HepG2 (cell line): ENCODE measurements around the gene LUM. TPM values are rescaled to one million over a fixed set of nuclear protein-coding genes. Genes with fewer than 3 reads are reported as not detected.

ENCODE experiments used
- ATAC-seq: fragments of 200-7000 bp; cut with Tn5 transposase; 3 replicates; pipeline ENCODE4 v1.9.1; 2020; ENCODE audit warnings: mild to moderate bottlenecking, moderate library complexity
- BruUV-seq: library from RNA; stranded (reverse); fragments of 400-500 nt; replicated peaks from 2 replicates; lab custom pipeline; 2021; lab: Mats Ljungman, UMichigan
- CTCF ChIA-PET: fragments of 300-600 bp; formaldehyde crosslinking; extraction: SDS; loops from one replicate; lab custom pipeline; 2021; ENCODE audit warnings: low total read pairs, inconsistent platforms, low intra/inter-chr PET ratio; lab: Yijun Ruan, JAX
- POLR2A ChIA-PET: fragments of 350-600 bp; sonication (Branson Sonifier 250); formaldehyde crosslinking; loops from one replicate; lab custom pipeline; 2020; ENCODE audit warnings: antibody characterized with exemption, inconsistent platforms; lab: Yijun Ruan, JAX
- DNase-seq: peaks from one replicate; pipeline ENCODE4 v3.0.0-alpha.2; 2015; ENCODE audit warnings: low spot score
- FAIRE-seq: peaks from 3 replicates; lab custom pipeline; 2011; peaks lifted over from hg19 to GRCh38; lab: Jason Lieb, UNC
- H2AFZ ChIP-seq: one replicate; pipeline ENCODE4 v1.6.1; 2011; ENCODE audit warnings: low read length, inconsistent platforms
- H3K27ac ChIP-seq: fragments of 300-600 bp; 3 replicates; pipeline ENCODE4 v1.8.0; 2011; ENCODE audit warnings: mixed run types, mild to moderate bottlenecking, mixed read lengths, low read length, inconsistent platforms; ENCODE audit not compliant: insufficient read depth; ENCODE audit errors: extremely low read length
- H3K27me3 ChIP-seq, 2 experiments: fragments of 200-600 bp in 1 of 2; 2 replicates in 1 of 2; 3 replicates in 1 of 2; pipeline versions ENCODE4 v1.6.0 to v1.8.0; 2011; ENCODE audit warnings: low read length in 2 of 2, mild to moderate bottlenecking in 2 of 2, moderate library complexity in 2 of 2, inconsistent platforms in 1 of 2; ENCODE audit not compliant: insufficient read depth in 2 of 2, control insufficient read depth in 1 of 2
- H3K36me3 ChIP-seq, 2 experiments: fragments of 200-600 bp in 1 of 2; replicated peaks in 1 of 2; 2 replicates in 1 of 2; 3 replicates in 1 of 2; pipeline versions ENCODE4 v1.5.1 to v1.8.0; 2011; ENCODE audit warnings: low read length in 2 of 2, inconsistent platforms in 1 of 2; ENCODE audit not compliant: insufficient read depth in 2 of 2, control insufficient read depth in 1 of 2
- H3K4me1 ChIP-seq: 2 replicates; pipeline ENCODE4 v1.5.1; 2012; ENCODE audit warnings: low read length, inconsistent platforms; ENCODE audit not compliant: insufficient read depth
- H3K4me2 ChIP-seq: 2 replicates; pipeline ENCODE4 v1.6.0; 2011; ENCODE audit warnings: low read depth, low read length, inconsistent platforms
- H3K4me3 ChIP-seq, 3 experiments: fragments of 200-600 bp in 1 of 3; sonication (generic), shearing (Covaris generic) in 1 of 3; replicated peaks in 1 of 3; 2 replicates each; pipeline ENCODE4 v1.5.1; 2011 to 2016; ENCODE audit warnings: low read length in 3 of 3, inconsistent platforms in 2 of 3, low read depth in 2 of 3, mild to moderate bottlenecking in 2 of 3, control low read depth in 1 of 3, mixed read lengths in 1 of 3; ENCODE audit not compliant: insufficient read depth in 1 of 3
- H3K79me2 ChIP-seq: one replicate; pipeline ENCODE4 v1.6.1; 2011; ENCODE audit warnings: low read length, inconsistent platforms; ENCODE audit not compliant: insufficient read depth
- H3K9ac ChIP-seq: 2 replicates; pipeline ENCODE4 v1.6.0; 2011; ENCODE audit warnings: mild to moderate bottlenecking, low read depth, low read length, inconsistent platforms; ENCODE audit not compliant: insufficient read depth
- H3K9me3 ChIP-seq: 2 replicates; pipeline ENCODE4 v1.5.1; 2012; ENCODE audit warnings: mild to moderate bottlenecking, low read length
- H4K20me1 ChIP-seq: 2 replicates; pipeline ENCODE4 v1.6.0; 2011; ENCODE audit warnings: inconsistent platforms, mild to moderate bottlenecking, low read length, moderate library complexity; ENCODE audit not compliant: insufficient read depth
- FIP1L1 ChIP-seq: fragments of 200-400 bp; formaldehyde crosslinking; IDR thresholded peaks from 2 replicates; pipeline ENCODE4 v1.6.1; 2018; ENCODE audit warnings: low read depth, mild to moderate bottlenecking, low read length, moderate library complexity, borderline replicate concordance; ENCODE audit not compliant: insufficient read depth
- FOXP1 ChIP-seq, 2 experiments: fragments of 450-650 bp in 1 of 2; IDR thresholded peaks; 2 replicates each; pipeline ENCODE4 v1.6.1; 2017 to 2018; ENCODE audit warnings: antibody characterized with exemption in 1 of 2
- HDAC1 ChIP-seq: sonication (generic); formaldehyde crosslinking; IDR thresholded peaks from 2 replicates; pipeline ENCODE4 v1.5.1; 2020; ENCODE audit warnings: mild to moderate bottlenecking, missing genetic modification reagents
- JARID2 ChIP-seq: sonication (generic); formaldehyde crosslinking; IDR thresholded peaks from 2 replicates; pipeline ENCODE4 v1.8.1; 2023; ENCODE audit warnings: missing genetic modification reagents, inconsistent platforms; ENCODE audit not compliant: insufficient replicate concordance
- MAFF ChIP-seq: IDR thresholded peaks from 2 replicates; pipeline ENCODE4 v1.6.1; 2011; ENCODE audit warnings: low read depth, low read length, improper control_type of control experiment
- MAFG ChIP-seq: sonication (generic); formaldehyde crosslinking; IDR thresholded peaks from 2 replicates; pipeline ENCODE4 v1.5.1; 2020; ENCODE audit warnings: mild to moderate bottlenecking, missing genetic modification reagents
- PAWR ChIP-seq: sonication (generic); formaldehyde crosslinking; IDR thresholded peaks from 2 replicates; pipeline ENCODE4 v1.4.0; 2020; ENCODE audit warnings: missing genetic modification reagents, mild to moderate bottlenecking, borderline replicate concordance
- RFX3 ChIP-seq: IDR thresholded peaks from 2 replicates; pipeline ENCODE4 v1.6.1; 2016; ENCODE audit warnings: missing biosample characterization, missing genetic modification reagents
- TARDBP ChIP-seq: sonication (generic); formaldehyde crosslinking; IDR thresholded peaks from 2 replicates; pipeline ENCODE4 v1.8.0; 2022; ENCODE audit warnings: mild to moderate bottlenecking, missing genetic modification reagents
- ZFP36 ChIP-seq: fragments of 150-350 bp; IDR thresholded peaks from 2 replicates; pipeline ENCODE4 v1.6.1; 2018; ENCODE audit warnings: borderline replicate concordance, low read length, low read depth; ENCODE audit not compliant: partially characterized antibody
- ZNF17 ChIP-seq: sonication (generic); formaldehyde crosslinking; IDR thresholded peaks from 2 replicates; pipeline ENCODE4 v1.5.0; 2020; ENCODE audit warnings: mild to moderate bottlenecking, missing genetic modification reagents
- ZNF337 ChIP-seq: sonication (generic); formaldehyde crosslinking; IDR thresholded peaks from 2 replicates; pipeline ENCODE4 v1.5.1; 2020; ENCODE audit warnings: missing genetic modification reagents, low read depth, mild to moderate bottlenecking, borderline replicate concordance
- ZNF772 ChIP-seq: sonication (generic); formaldehyde crosslinking; IDR thresholded peaks from 2 replicates; pipeline ENCODE4 v1.5.0; 2020; ENCODE audit warnings: mild to moderate bottlenecking, missing genetic modification reagents
- ZNF784 ChIP-seq: sonication (generic); formaldehyde crosslinking; IDR thresholded peaks from 2 replicates; pipeline ENCODE4 v1.5.1; 2020; ENCODE audit warnings: missing genetic modification reagents, mild to moderate bottlenecking, borderline replicate concordance
- ZNF878 ChIP-seq: sonication (generic); formaldehyde crosslinking; IDR thresholded peaks from 2 replicates; pipeline ENCODE4 v1.8.1; 2023; ENCODE audit warnings: mild to moderate bottlenecking, missing genetic modification reagents, moderate library complexity
- ZSCAN20 ChIP-seq: sonication (generic); formaldehyde crosslinking; IDR thresholded peaks from 2 replicates; pipeline ENCODE4 v1.4.0; 2020; ENCODE audit warnings: missing genetic modification reagents, mild to moderate bottlenecking, borderline replicate concordance
- WGBS: methylation state at CpG from one replicate; pipeline ENCODE4 v1.1.6; 2017; ENCODE audit warnings: low lambda C conversion rate; 5-methylcytosine and 5-hydroxymethylcytosine counted together
- in situ Hi-C: cut with HindIII; loops from 2 replicates; pipeline ENCODE4 v1.10.0; 2017; ENCODE audit warnings: low pct_unique_long_range_greater_than_20kb; ENCODE audit not compliant: extremely low pct_ligation_motif_present
- intact Hi-C: fragments of 100-400 bp; cut with micrococcal nuclease; formaldehyde crosslinking; loops from one replicate; pipeline ENCODE4 v1.10.0; 2022; ENCODE audit not compliant: unreplicated experiment
- polyA plus RNA-seq, 8 experiments: library from polyadenylated mRNA; depleted of rRNA in 3 of 8; stranded (reverse) in 7 of 8; unstranded in 1 of 8; fragments of >200 nt; fragmentation: Illumina TruSeq in 4 of 8; extraction: Trizol in 4 of 8; gene quantifications; 2 replicates each; pipeline versions ENCODE4 v1.2.1 to v1.2.3, GENCODE V29; 2011 to 2016; ENCODE audit warnings: low read depth in 4 of 8, missing spikeins in 1 of 8, mixed read lengths in 1 of 8; ENCODE audit not compliant: insufficient read depth in 1 of 8
- total RNA-seq, 5 experiments: library from RNA; depleted of rRNA; stranded (reverse); fragments of >200 nt; fragmentation: Illumina TruSeq; extraction: Trizol; gene quantifications; 2 replicates each; pipeline ENCODE4 v1.2.3, GENCODE V29; 2016; ENCODE audit warnings: low read depth in 1 of 5

LUM gene
- total and polyA plus RNA-seq, 2 of the 13 experiments (the other 11 are each of a cell fraction or from before 2014, with no cell fraction given): not detected

GRCh38 chr12:91072931-91073330 lies 38.4 kb downstream of the LUM start:
- DNase-seq: no peak
- in situ Hi-C loops (no loop called here), intact Hi-C loops (no loop called here)
- Histone ChIP-seq H3K9me3 (no peaks in the 10 kb centered on the region), H3K27ac (no peak overlapping the region), H3K4me2 (no peak overlapping the region), H3K27me3 (no peaks in the 10 kb centered on the region), H4K20me1 (no peaks in the 10 kb centered on the region), H3K9ac (no peak overlapping the region), H3K36me3 (no peaks in the 10 kb centered on the region), H2AFZ (no peak overlapping the region), H3K79me2 (no peaks in the 10 kb centered on the region), H3K4me3 (no peak overlapping the region), H3K4me1 (no peaks in the 10 kb centered on the region)
- BruUV-seq: no TSS peak
- POLR2A ChIA-PET: no interaction called here
- 36% methylated on average over 2 of the region's 2 CpGs for WGBS
- CTCF ChIA-PET: no interaction called here
- no peak for FAIRE-seq
- no peak for ATAC-seq
- no peak for TF ChIP-seq ZNF772 (CRISPR knock-in tag)
- no peak for TF ChIP-seq RFX3 (CRISPR knock-in tag)
- TF ChIP-seq MAFG (CRISPR knock-in tag): no peak
- TF ChIP-seq ZNF878 (CRISPR knock-in tag): no peak
- TF ChIP-seq TARDBP (CRISPR knock-in tag): no peak
- no peak for TF ChIP-seq ZNF17 (CRISPR knock-in tag)
- TF ChIP-seq ZNF337 (CRISPR knock-in tag): no peak
- TF ChIP-seq HDAC1 (CRISPR knock-in tag): no peak
- TF ChIP-seq JARID2 (CRISPR knock-in tag): no peak
- TF ChIP-seq FOXP1 (IDR thresholded peaks at IDR 0.05): no peak
- TF ChIP-seq FOXP1 (CRISPR knock-in tag; IDR thresholded peaks at IDR 0.05): no peak
- no peak for TF ChIP-seq ZNF784
- no peak for TF ChIP-seq MAFF
- TF ChIP-seq ZSCAN20: no peak
- TF ChIP-seq FIP1L1: no peak
- TF ChIP-seq PAWR: no peak
- no peak for TF ChIP-seq ZFP36
